Measurements from ENCODE around the gene RHBDD1. TPM values are rescaled to one million over a fixed set of nuclear protein-coding genes. Genes with fewer than 3 reads are reported as not detected.
"Not testable (repeated sequence)": the region's sequence is repeated elsewhere in the genome, so short reads cannot be mapped to it uniquely, and the experiment has no call there.

RHBDD1 gene
- total RNA-seq, 1 donor from 2014 or later: 29.8 TPM

DNA sequence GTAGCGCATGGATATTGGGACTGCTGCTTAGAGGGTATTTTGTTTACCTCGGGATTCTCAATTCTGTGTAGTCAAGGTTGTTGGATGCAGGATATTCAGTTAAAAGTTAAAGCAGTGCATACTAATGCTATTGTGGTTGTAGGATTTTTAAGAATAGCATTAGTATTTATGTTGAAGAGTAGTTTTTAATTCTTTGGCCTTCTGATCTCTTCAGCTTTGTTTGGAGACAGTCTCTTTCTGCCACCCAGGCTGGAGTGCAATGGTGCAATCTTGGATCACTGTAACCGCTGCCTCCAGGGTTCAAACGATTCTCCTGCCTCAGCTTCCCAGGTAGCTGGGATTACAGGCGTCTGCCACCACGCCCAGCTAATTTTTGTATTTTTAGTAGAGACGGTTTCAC lies 1.5 kb downstream of the RHBDD1 start:
- ATAC-seq: no peak
- intact Hi-C loops (cut with micrococcal nuclease): loop anchor here (10.0 kb wide), 1 partner anchor 147 kb away; no protein-coding TSS in a partner anchor
- DNase-seq: no peak

- intact Hi-C loops (cut with micrococcal nuclease): loop anchor here (10.0 kb wide), 1 partner anchor 147 kb away; no protein-coding TSS in a partner anchor
- ATAC-seq: no peak
- DNase-seq: no peak
Observed at GRCh38 chr2:226837787-226838603, 2.1 kb downstream of the RHBDD1 start.

DNA sequence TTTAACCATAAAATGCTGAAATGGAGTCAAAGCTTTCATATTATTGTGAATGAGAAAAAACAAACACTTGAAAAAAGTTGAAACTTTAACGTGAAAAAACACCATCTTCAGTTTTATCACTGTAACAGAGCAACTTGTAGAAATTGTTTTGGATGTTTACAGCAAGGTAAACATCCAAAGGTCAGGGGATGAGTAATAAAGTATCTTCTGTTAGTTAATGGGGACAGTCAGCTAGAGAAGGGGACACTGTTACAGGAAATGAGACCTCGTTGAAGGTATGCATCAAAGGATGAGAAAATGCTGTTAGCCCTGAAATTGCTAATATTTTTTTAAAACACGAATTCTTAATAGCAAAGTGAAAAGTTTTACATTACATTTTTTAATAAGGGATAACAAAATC lies 2.9 kb downstream of the RHBDD1 start:
- intact Hi-C loops (cut with micrococcal nuclease): loop anchor here (10.0 kb wide), 1 partner anchor 146 kb away; no protein-coding TSS in a partner anchor
- DNase-seq (no peak), ATAC-seq (no peak)

DNA sequence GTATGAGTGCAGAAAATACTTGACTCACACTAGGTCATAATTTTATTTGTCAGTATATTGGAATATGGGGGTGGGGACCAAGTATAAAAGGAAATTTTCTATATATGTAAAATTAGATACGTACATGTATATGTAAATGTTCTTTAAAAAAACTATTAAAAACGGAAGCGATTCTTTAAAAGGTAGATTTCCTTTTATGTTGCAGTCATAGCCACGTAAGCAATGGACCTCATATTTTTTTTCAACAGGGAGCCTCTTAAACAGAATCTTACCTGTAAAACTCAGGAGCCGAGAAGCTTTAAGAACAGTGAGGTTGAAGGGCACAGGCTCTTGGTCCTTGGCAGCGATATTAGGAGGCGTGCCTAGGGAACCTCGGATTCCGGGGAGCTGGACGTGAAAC lies 3.3 kb downstream of the RHBDD1 start:
- no peak for ATAC-seq
- intact Hi-C loops (cut with micrococcal nuclease): loop anchor here (10.0 kb wide), 1 partner anchor 146 kb away; no protein-coding TSS in a partner anchor
- DNase-seq: no peak

GRCh38 chr2:226839951-226840350 lies 4.1 kb downstream of the RHBDD1 start:
- DNase-seq: no peak
- ATAC-seq: no peak
- intact Hi-C loops (cut with micrococcal nuclease): loop anchor here (10.0 kb wide), 1 partner anchor 145 kb away; no protein-coding TSS in a partner anchor

GRCh38 chr2:226843001-226843400 lies 7.1 kb downstream of the RHBDD1 start:
- ATAC-seq; intact Hi-C loops (cut with micrococcal nuclease); DNase-seq: not testable (repeated sequence)

DNA sequence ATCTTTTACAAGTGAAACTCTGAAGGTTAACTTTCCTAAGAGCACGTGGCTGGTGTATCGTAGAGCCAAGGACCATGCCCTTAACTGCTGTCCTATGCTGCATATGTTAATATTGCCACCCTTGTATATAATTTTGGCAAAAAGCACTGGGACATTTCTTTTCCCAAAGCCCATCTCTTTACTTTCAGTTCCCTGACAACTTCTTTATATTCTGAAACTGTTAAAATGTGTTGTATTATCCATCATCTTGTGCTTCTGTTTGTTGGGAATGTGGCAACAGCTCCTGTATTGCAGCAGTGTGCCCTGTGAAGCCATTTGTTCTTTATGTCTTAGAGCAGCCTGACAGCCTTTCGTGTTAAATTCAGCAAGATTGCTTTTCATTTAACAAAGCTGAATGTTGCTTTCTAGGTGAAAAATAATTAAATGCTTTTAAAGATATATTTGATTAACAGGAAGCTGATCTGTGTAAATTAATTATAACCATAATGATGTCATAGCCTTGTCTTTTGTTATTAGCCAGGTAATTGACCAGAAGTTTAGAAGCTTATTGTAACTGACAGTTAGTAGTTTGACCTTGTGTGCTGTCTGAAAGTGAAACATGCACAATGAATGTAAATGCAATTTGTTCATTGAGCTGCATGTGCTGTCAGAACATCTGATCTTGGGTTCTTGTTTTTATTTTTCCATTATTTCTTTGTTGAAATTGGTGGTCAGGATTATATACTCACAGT lies 9.7 kb downstream of the RHBDD1 start:
- intact Hi-C loops (cut with micrococcal nuclease): no loop called here

DNA sequence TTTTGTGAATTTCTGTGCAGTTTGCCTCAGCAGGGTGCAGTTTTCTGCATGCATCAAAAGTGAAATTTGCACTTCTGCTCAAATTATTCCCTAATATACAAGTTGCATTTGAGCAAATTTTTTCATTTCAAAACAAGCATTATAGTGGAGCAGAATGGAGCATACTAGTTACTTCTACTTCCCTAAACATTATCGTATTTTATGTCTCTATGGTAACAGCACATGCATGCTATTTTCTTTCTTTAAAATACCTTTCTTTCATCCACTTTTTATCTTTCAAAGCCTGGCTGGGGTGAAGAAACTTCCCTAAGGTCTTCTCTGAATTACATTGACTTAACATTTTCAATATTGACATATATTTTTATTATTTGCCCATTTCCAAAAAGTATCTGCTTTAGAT lies 11.2 kb downstream of the RHBDD1 start:
- intact Hi-C loops (cut with micrococcal nuclease): no loop called here
- ATAC-seq: no peak
- no peak for DNase-seq

More for the DNA sequence above, 9.7 kb downstream of the RHBDD1 start:
- no peak for DNase-seq
- peak; percentile 38 for ATAC-seq

DNA sequence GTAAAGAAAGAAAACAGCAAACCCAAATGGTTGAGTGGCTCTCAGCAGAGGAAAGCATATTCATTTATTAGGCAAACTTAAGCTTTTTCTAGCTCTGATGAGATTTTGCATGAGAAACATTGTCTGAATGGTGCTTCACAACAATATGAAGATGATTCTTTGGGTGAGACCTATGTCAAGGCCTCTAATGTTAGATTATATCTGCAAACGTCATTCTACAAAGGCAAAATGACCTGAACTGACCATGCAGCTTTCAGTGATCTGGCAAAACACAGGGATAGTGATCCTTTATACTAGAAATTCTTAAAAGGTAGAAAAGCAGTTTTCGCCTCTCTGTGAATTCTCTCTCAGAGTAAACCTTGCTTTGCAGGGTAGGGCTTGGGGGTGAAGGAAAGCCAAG lies 11.7 kb downstream of the RHBDD1 start:
- ATAC-seq (no peak), DNase-seq (no peak)
- intact Hi-C loops (cut with micrococcal nuclease): no loop called here

DNA sequence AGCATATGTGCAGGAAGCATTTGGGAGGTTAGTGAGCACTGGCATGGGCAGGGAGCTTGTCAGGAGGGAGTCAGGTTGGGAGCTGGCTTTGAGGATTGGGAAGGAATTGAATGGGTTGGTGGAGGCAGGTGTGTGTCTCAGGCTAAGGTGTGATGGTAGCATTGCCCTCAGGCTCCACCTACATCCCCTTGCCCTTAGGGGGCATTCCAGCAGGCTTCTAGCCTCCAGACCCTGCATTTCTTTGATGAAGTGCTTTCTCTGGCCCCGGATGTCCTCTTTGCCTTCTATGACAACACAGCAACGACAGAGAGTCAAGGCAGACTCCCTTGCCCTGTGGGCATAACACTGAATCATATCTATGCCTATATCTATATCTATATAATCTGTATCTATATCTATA lies 13.5 kb downstream of the RHBDD1 start:
- no peak for ATAC-seq
- intact Hi-C loops (cut with micrococcal nuclease): no loop called here
- no peak for DNase-seq

DNA sequence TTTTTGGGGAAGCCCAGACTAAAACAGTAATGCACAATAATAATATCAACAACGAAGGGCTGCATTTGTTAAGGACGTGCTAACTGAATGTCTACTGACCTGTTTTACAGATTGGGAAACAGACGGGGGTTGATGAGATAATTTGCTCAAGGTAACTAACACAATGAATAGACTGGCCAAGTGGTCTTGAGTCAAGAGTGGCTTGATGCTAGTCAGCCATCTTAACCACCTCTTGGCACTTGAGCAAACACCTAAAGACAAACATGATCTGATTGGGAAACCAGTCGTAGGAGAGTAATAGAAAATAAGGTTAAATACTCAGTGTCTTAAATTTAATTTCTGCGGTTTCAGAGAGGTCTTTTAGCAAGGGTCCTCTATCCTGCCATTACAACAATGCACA lies 14.2 kb downstream of the RHBDD1 start:
- intact Hi-C loops (cut with micrococcal nuclease): no loop called here
- ATAC-seq: no peak

GRCh38 chr2:226855787-226856186 lies 19.9 kb downstream of the RHBDD1 start:
- intact Hi-C loops (cut with micrococcal nuclease): no loop called here
- DNase-seq (no peak), ATAC-seq (no peak)

More for the DNA sequence above, 14.2 kb downstream of the RHBDD1 start:
- no peak for DNase-seq

- ATAC-seq: no peak
- intact Hi-C loops (cut with micrococcal nuclease): no loop called here
- DNase-seq: no peak
Observed at GRCh38 chr2:226860087-226860486, 24.2 kb downstream of the RHBDD1 start.

DNA sequence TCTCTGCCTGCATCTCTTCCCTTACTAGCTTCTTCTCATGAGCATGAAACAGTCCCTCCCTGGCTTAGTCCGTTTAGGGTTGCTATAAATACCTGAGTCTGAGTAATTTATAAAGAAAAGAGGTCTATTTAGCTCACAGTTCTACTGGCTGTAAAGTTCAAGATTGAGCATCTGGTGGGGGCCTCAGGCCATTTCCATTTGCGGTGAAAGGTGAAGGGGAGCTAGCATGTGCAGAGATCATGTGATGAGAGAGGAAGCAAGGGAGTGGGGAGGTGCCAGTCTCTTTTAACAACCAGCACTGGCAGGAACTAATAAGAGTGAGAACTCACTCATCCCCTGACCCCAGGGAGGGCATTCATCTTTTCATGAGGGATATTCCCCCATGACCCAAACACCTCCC lies 26.8 kb downstream of the RHBDD1 start:
- DNase-seq (no peak), ATAC-seq (no peak)
- intact Hi-C loops (cut with micrococcal nuclease): no loop called here

GRCh38 chr2:226865273-226865672 lies 29.4 kb downstream of the RHBDD1 start:
- no peak for ATAC-seq
- DNase-seq: no peak
- intact Hi-C loops (cut with micrococcal nuclease): no loop called here

DNA sequence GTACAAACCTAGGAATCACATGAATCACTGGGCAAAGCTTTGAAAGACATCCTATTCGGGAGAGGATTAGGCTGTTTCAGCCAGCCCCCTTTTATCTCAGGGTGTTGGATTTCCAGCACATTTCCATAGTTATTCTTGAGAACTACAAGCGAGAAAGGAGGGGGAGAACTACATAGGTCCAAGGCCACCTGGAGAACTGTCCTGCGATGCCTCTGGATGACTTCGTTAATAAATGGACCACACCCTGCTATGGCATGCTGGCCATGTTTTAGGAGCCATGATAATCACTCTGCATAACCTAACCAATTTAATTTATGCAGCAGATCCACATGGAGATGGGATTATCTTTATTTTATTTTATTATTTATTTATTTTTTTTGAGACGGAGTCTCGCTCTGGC lies 29.9 kb downstream of the RHBDD1 start:
- intact Hi-C loops (cut with micrococcal nuclease): no loop called here
- DNase-seq (no peak), ATAC-seq (no peak)

DNA sequence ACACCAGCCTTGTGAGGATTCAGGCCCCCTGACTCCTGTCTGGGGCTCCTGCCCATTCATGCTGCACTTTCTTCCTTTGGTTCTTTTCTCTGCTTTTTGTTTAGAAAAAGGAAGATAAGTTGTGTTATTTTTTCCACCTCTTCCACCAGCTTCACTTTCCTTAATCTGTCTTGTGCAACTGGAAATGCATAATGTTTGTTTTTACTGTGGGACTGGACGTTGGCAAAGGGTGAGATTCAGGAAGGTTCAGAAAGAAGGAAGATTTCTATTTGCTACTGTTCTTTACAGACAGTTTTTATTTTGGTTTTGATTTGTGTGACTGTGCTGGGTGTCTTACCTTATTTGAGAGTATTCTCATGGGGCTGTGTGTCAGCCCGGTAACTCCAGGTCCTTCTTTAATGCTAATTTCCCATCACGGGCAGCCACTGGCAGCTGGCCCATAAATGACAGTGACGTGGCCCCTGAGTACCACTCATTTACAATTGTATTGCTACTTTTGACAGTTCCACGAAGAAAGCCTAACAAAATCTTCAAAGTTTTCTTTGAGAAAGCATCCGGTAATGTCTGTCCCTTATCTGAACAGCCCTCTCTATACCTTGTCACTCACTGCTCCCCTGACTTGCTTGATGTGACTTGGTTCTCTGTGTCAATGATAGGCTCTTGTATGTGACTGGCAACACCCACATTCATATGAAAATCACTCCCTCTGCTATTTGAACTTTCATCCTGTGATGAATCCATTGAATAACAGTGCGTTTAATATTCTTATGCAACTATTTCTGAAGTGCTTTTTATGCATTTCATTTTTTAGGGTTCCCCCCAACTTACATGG lies 32.7 kb downstream of the RHBDD1 start:
- ATAC-seq (no peak), DNase-seq (no peak)
- intact Hi-C loops (cut with micrococcal nuclease): no loop called here

DNA sequence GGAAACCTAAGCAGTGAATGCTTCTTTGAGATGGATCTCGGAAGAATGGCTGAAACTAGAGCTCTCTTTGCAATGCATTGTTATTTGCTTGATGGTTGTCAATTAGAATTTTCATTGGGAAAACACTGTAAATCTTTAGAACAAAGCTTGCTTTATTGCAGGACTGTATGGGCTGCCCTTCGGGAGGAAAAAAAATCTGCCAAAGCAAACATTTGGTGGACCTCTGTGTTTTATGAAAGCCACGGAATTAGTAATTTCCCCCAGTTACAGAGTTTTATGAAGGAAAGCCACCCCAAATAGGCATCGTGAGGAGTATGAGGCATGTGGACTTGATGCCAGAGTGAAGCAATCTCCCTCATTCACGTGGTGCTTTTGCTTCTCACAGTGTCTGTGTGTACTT lies 33.5 kb downstream of the RHBDD1 start:
- DNase-seq (no peak), ATAC-seq (no peak)
- intact Hi-C loops (cut with micrococcal nuclease): no loop called here

GRCh38 chr2:226873051-226873620 lies 37.3 kb downstream of the RHBDD1 start:
- ATAC-seq: no peak
- DNase-seq: no peak
- intact Hi-C loops (cut with micrococcal nuclease): no loop called here

Data from left ventricle myocardium superior (tissue), 1 donor.